Activated naive CD4-positive, alpha-beta T cell treated with anti-CD3 and anti-CD28 coated beads, Interleukin-2, amount 50 U/mL, for 72 hours (primary cell): ENCODE measurements around the gene TYW1. TPM values are rescaled to one million over a fixed set of nuclear protein-coding genes. Genes with fewer than 3 reads are reported as not detected.
"Not testable (repeated sequence)": the region's sequence is repeated elsewhere in the genome, so short reads cannot be mapped to it uniquely, and the experiment has no call there.

ENCODE experiments used
- ATAC-seq, 2 donors: fragments of 150-1000 bp; cut with Tn5 transposase; 2 replicates each; pipeline ENCODE4 v1.10.0; 2021; ENCODE audit warnings: mild to moderate bottlenecking in 2 of 2, moderate library complexity in 2 of 2
- DNase-seq, 2 donors: peaks; one replicate each; pipeline ENCODE4 v3.0.0; 2021 to 2022; ENCODE audit warnings: low spot score in 2 of 2
- H3K27ac Mint-ChIP-seq, 2 donors: one replicate each; pipeline ENCODE4 v1.8.0; 2022; ENCODE audit warnings: mild to moderate bottlenecking in 2 of 2, mixed read lengths in 2 of 2
- H3K36me3 Mint-ChIP-seq, 2 donors: one replicate each; pipeline ENCODE4 v1.8.0; 2022; ENCODE audit warnings: mixed read lengths in 2 of 2
- H3K9me3 Mint-ChIP-seq, 2 donors: one replicate each; pipeline ENCODE4 v1.8.0; 2022; ENCODE audit warnings: mixed read lengths in 2 of 2
- total RNA-seq, 2 donors: library from RNA; stranded (reverse); gene quantifications; one replicate each; pipeline ENCODE4 v1.2.3, GENCODE V29; 2022

TYW1 gene
- total RNA-seq, 2 donors from 2014 or later: 14.1 to 16.1 TPM

- no peak for ATAC-seq
- Mint-ChIP-seq H3K9me3 (peaks cover 0 to 6% of the 10 kb centered on the region in 2 donors), H3K27ac (no peak overlapping the region), H3K36me3 (peaks cover 12 to 14% of the 10 kb centered on the region in 2 donors)
- DNase-seq: no peak
These were observed 271.3 kb downstream of the TYW1 start for GRCh38 chr7:67267914-67268313.

- not testable (repeated sequence) for H3K36me3 Mint-ChIP-seq, DNase-seq, H3K27ac Mint-ChIP-seq, ATAC-seq, H3K9me3 Mint-ChIP-seq
These were observed 273.3 kb downstream of the TYW1 start for GRCh38 chr7:67269916-67270315.

Other genes starting within 250 kb of the TYW1 start
- gene TMEM248, start 75.6 kb upstream of the TYW1 start, total RNA-seq: 10 to 100 TPM; 67.4 to 81.1 TPM
- gene SBDS, start 1.2 kb upstream of the TYW1 start, total RNA-seq: 10 to 100 TPM; 55.3 to 61.6 TPM